ENCODE results near the gene RAB37. TPM values are rescaled to one million over a fixed set of nuclear protein-coding genes. Genes with fewer than 3 reads are reported as not detected.

RAB37 gene
- total and polyA plus RNA-seq, 2 donors (not counting 1 experiment from before 2014, with no cell fraction given) = 67.6 to 76.8 TPM

- H3K79me2 ChIP-seq (ENCODE audit: control insufficient read depth, insufficient read depth, low read length) = peaks cover 35% of the 10 kb centered on the region
- peak overlapping the region; percentile 98 for H3K4me2 ChIP-seq (replicated peaks; ENCODE audit: low read depth, low read length, poor library complexity, severe bottlenecking)
- peak overlapping the region; percentile 38 to 91 (median 75) for H3K4me3 ChIP-seq (ENCODE audit: control extremely low read depth in 1 of 5, extremely low read depth in 1 of 5, insufficient read depth in 1 of 5, low read depth in 2 of 5, low read length in 4 of 5)
- H3K27ac ChIP-seq (ENCODE audit: low read length in 2 of 2) = peak overlapping the region; percentile 52 to 74
- H3K27ac Mint-ChIP-seq = peak overlapping the region; percentile 94
- no peak for TF ChIP-seq EZH2 (IDR thresholded peaks at IDR 0.05; ENCODE audit: borderline replicate concordance, insufficient read depth, low read depth, low read length, poor library complexity, severe bottlenecking)
- TF ChIP-seq CTCF (IDR thresholded peaks at IDR 0.05) = no peak
- no peaks in the 10 kb centered on the region for H3K9me3 ChIP-seq (ENCODE audit: control extremely low read depth in 1 of 3, control insufficient read depth in 2 of 3, insufficient read depth in 1 of 3, low read length in 2 of 3)
- POLR2A ChIA-PET = interaction anchor here (1.9 to 3.9 kb wide), 4 partner anchors 8 to 80 kb away, joined by 7 to 55 read pairs (median 35); no protein-coding TSS in a partner anchor
- H3K9me3 Mint-ChIP-seq (ENCODE audit: insufficient read depth) = no peaks in the 10 kb centered on the region
- 7% methylated on average over 16 of the region's 16 CpGs for WGBS (ENCODE audit: insufficient coverage)
- H3K9ac ChIP-seq (ENCODE audit: low read length) = peak overlapping the region; percentile 80
- H3K4me1 Mint-ChIP-seq = peaks cover 56% of the 10 kb centered on the region
- intact Hi-C loops (cut with micrococcal nuclease) = loop anchor here (1.0 to 5.0 kb wide), 2 partner anchors 10 to 39 kb away; partner anchors contain the start of genes NAT9 and NHERF1
- CTCF ChIA-PET = interaction anchor here (0.6 to 5.6 kb wide), 32 partner anchors 8 to 370 kb away, joined by 3 to 344 read pairs (median 8); partner anchors contain the start of genes CD300H, FDXR and GRIN2C
- peak overlapping the region; percentile 92 for H2AFZ ChIP-seq (ENCODE audit: insufficient read depth, low read depth, low read length, poor library complexity, severe bottlenecking)
- H3K4me1 ChIP-seq (ENCODE audit: control insufficient read depth in 2 of 2, insufficient read depth in 2 of 2, low read length in 2 of 2) = peaks cover 57 to 66% of the 10 kb centered on the region in 2 donors
- H3K27me3 Mint-ChIP-seq = no peaks in the 10 kb centered on the region
- H3K36me3 ChIP-seq (replicated peaks in 1 of 2; ENCODE audit: control extremely low read depth in 1 of 2, control insufficient read depth in 1 of 2, extremely low read depth in 1 of 2, insufficient read depth in 2 of 2, low read length in 1 of 2) = no peaks in the 10 kb centered on the region
- ATAC-seq (ENCODE audit: low read depth) = peak; percentile 44
- peak; percentile 61 for DNase-seq
- H3K27me3 ChIP-seq (replicated peaks in 1 of 4; ENCODE audit: control extremely low read depth in 1 of 4, control insufficient read depth in 3 of 4, insufficient read depth in 4 of 4, low read length in 3 of 4) = no peaks in the 10 kb centered on the region
- no peaks in the 10 kb centered on the region for H4K20me1 ChIP-seq (ENCODE audit: control insufficient read depth, insufficient read depth, low read length, poor library complexity, severe bottlenecking)
- H3K4me3 Mint-ChIP-seq = peak overlapping the region; percentile 87
Observed at GRCh38 chr17:74738051-74738996, 1.3 kb downstream of the RAB37 start.
